HG03039 (cell line): ENCODE measurements around the gene CWH43.
"Not testable (repeated sequence)": the region's sequence is repeated elsewhere in the genome, so short reads cannot be mapped to it uniquely, and the experiment has no call there.

Source experiments
- ATAC-seq: cut with Tn5 transposase; IDR thresholded peaks from one replicate; pipeline ENCODE4 v1.9.1; 2021; ENCODE audit warnings: mild to moderate bottlenecking, moderate library complexity; ENCODE audit not compliant: unreplicated experiment

CWH43 gene

DNA sequence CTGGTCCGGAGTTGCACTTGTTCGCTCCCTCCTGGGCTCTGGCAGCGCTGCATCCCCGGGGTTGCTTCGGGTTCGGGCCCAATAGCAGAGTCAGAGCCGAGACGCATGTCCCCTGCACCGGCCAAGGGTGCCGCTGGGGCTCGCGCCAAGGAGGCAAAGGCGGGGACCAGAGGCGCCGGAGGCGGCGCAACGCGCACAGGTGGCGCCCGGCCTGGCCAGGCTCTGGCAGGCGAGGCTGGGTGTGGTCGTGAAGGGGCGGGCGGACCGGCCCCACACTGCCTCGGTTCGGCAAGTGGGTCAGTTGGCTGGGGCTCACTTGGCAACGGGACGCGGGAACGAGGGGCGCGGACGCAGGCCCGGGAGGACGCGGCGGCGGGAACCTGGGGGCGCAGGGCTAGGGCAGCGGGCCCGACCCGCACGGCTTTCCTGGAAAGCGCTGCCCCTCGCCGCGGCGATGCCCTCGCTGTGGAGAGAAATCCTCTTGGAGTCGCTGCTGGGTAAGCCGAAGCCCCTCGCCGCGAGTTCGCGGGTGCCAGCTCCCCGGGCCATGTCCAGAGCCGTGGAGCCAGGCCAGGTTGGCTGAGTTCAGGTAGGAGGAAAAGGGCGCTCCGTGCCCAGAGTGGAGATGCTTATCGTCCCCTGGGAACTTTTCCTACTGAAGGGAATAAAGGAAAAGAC lies at the start of gene CWH43:
Gene CWH43 (plus strand): TSS at position 300 of the 678 bp plus-strand sequence. CDS start 155 bp downstream, at position 455.
- no peak for ATAC-seq

DNA sequence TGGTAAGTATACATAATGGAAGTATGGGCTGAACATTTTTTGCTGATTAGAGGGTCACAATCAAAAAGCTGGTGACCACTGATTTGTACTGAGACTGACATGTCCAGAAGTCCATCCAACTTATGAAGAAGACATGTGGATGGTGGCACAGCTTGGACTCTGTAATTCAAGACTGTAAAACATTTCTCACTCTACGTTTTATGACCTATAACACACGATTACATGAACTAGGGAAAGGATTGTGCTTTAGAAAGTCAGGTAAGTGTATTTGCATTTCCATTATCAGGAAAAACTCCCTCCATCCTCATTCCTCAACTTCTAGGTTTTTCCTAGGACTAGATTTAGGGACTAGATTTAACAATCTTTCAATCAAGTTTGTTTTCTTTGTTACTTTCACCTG lies 49.0 kb upstream of the CWH43 start:
- no peak for ATAC-seq

DNA sequence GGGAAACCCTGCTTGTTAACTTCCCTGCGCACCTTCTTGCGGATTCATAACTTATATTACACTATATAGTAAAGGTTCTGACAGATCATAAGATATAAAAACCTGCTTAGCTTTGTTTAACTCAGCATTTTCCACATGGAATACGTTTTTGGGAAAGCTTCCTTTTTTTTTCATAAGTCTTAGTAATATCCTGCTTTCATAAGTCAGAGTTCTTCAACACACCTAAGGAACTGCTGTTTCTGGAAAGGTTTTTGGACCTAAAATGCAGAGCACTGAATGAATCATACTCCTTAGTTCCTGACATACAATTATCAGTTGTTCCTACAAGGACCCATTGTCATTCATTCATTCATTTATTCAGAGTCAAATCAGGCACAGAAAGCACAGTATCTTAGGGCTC lies 47.2 kb upstream of the CWH43 start:
- no peak for ATAC-seq

DNA sequence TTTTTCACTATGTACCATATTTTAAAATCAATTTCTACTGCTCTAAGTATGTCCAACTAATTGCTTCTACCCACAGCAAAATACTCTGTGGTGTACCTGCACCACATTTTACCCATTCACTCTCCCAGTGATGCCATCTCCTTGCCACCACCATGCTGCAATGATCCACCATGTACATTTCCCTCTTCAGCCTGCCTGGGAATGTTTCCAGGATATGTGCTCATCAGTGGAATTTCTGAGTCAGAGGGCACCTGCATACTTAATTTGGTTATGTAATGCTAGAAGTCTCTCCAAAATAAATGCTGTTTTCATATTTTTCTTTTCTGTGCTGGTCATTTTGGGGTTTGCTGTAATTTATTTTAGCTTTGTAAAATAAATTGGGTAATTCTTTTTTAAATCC lies 46.3 kb upstream of the CWH43 start:
- ATAC-seq: no peak

DNA sequence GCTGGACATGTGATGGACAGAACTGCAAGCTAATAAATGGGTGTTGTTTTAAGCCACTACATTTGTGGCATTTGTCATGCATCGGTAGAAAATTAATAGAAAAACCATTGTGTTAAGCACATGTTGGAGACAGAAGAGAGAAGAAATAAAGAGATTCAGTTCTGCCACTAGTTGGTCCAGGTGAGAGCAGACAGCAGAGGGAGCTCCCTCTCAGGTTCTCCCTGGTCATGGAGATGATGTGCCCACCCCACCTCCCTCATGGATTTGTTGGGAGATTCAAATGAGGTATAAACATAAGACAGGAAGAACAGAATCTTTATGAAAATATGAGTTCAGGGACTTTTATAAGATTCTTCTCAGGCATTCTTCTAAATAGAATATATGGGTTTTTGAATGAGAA lies 42.7 kb upstream of the CWH43 start:
- ATAC-seq: no peak

DNA sequence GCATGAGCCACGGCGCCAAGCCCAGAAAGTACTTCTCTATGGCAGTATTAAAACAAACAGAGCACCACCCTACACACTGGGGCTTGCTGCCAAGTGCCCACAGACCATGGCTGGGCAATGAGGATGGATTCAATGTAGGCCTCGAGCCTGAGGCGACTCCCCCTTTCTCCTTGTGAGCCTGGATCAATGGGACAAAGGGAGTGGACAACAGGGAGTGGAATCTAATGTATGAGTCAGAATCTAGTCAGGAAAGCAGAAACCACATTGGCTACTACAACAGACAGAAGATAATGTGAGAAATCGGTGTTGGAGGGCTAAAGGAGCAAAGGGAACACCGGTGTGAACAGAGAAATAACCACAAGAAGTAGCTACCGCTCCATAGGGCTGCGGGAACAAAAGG lies 41.8 kb upstream of the CWH43 start:
- no peak for ATAC-seq

DNA sequence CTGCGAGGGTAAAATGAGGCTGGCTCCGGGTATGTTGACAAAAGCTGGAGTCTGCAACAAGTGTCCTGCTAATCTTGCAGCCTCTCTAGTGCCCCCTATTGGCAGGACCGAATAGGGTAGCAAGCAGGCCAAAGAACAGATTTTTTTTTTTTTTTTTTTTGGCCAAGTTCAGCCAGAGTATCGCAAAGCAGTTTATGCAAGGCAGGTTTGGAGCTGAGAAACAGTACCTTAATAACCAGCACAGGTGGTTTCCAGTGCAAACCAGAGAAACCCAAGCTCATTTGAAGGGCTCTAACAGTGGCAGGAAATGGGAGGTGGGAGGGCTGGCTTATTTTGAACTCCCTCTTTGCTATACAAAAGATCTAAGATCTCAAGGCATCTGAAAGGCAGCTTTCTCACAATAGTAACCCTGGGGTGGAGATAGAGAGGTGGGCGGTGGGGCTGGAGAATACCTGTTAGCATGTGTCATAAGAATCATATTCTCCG lies 41.3 kb upstream of the CWH43 start:
- ATAC-seq: no peak

DNA sequence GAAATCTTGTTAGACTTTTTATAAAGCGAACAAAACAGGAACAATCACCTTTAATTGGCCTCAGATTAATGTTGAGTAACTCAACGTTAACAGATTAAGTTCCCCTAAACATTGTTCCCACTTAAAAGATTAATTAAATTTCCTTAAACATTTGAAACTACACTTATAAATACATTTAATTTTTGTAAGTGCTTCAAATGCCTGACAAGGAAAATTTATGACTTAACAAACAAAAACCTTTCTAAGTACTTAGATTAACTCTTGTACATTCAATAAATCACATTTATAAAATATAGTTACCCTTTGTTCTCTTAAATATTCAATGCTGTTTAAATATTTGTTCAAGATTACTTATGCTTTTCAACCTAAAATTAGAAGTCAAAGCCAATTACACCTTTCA lies 40.1 kb upstream of the CWH43 start:
- ATAC-seq: no peak

DNA sequence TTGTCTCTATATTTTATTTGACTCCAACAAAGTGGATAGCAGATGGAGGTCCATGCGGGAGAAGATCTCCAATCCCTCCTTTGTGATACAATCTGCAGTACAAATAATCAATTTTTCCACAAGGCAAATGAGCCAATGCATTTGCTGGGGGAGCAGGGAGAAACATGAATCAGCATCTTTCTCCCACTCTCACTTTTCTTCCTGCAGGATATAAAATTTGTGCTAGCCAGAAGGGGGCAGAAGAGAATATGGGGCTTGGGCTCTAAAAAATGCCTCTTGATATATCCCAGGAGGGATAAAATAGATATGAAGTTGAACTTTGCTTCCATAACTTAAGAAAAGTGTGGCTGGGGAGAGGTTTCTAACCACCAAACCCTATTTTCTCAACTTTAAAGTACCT lies 38.3 kb upstream of the CWH43 start:
- no peak for ATAC-seq

DNA sequence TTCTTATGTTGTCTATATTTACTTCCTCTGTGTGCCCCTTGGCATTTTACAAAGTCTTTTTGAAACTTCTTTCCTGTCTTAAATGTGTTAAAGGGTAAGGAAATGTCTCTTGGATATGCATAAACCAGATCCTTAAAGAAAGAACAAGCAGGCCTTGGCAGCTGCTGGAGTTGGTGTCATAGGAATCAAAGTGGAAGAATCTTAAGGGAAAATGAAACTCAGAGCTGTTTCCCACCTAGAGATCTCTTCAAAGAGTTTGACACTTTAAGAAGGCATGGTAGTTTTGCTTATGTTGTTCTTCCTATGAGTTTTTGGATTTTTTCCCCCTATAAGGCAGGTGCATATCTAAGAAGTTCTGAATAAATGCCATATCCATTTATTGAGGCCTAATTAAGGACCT lies 37.0 kb upstream of the CWH43 start:
- ATAC-seq: no peak

DNA sequence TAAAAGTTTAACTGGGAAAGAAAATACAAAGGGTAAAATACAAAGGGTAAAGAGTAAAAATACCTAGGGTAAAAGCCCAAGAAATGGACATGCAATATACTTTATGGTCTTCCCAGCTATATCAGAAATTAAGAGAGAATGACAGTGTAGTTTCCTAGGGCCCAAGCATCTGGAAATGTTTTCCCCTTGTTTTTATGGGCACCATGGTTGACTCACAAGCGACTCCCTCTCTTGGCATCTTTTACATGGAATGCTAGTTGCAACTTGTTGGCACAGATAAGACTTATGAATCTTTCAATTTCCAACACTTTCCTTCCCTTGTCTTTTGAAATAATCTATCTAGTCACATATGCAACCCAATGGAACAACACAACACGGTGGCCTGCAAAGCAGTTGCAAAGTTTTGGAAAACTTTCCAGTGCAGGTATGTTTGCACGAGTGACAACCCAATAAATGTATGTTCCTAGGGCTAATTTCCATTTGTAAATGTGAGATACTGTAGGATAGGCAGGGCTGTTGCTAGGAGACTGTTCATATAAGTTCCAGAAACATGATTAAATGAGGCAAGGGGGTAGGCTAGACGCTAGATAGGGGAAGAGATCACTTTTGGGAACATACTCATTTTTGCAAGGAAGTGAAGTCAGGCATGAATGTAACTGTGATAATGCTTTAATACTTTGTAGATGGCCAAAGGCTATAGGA lies 36.4 kb upstream of the CWH43 start:
- ATAC-seq: no peak

DNA sequence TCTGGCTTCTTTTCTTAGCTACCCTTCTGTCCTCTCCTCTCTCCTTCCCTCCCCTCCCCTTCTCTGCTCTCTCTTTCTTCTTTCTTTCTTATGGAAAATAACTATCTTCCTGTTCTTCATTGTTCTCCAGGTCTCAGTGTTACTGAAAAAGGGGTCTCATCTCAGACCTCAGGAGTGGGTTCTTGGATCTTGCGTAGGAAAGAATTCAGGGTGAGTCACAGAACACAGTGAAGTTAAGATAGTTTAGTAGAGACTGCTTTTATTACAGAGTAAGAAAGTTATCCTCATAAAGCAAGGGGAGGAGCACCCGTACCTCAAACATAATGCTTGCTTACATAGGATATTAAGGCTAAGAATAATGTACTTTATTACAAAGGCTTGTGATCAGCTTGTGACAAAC lies 31.8 kb upstream of the CWH43 start:
- no peak for ATAC-seq

DNA sequence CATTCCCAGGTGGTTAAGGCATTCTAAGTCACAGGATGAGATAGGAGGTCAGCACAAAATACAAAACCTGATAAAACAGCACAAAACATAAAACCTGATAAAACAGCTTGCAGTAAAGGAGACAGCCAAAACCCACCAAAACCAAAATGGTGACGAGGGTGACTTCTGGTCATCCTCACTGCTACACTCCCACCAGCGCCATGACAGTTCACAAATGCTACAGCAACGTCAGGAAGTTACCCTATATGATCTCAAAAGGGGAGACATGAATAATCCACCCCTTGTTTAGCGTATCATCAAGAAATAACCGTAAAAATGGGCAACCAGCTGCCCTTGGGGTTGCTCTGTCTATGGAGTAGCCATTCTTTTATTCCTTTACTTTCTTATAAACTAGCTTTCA lies 28.7 kb upstream of the CWH43 start:
- ATAC-seq: not testable (repeated sequence)

DNA sequence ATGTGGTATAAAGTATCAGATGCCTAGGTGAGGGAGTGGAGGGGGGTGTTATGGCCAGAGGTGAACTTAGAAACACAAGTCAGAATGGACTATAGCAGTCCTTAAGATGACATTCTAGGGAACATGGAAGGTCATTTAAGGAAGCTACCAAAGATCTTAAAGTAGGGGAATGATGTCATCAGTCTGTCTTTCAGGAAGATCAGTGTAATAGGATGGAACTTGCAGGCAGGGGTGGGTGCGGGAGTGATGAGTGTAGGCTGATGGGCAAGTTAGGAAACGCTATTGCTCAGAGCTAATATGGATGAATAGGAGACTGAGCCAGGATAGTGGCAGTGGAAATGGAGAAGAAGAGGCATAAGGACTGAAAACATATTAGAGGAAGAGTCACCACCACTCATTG lies 27.5 kb upstream of the CWH43 start:
- no peak for ATAC-seq

DNA sequence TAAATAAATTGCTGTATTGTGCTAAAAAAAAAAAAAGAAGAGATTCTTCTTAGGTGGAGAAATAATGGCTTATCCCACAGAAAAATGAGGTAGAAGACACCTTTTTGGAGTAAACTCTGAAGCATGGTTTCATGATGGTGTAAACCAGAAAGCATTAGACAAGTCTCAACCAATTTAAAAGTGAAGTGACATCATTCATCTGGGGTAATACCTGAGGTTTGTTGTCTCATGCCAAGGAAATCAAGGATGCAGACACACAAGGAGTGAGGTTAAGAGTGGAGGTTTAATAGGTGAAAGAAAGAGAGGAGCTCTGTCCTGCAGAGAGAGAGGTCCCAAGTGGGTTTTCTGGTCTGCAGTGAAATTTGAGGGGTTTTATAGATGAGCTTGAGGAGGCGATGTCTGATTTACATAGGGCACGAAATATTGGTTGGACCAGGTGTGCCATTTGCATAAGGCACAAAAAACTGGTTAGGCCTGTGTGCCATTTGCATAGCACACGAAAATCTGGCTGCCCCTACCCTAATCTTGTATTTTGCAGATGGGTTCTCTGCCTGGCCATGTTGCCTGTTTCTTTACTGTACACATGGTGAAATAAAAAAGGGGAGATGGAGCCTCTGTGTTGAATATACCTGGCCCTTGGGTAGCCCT lies 25.0 kb upstream of the CWH43 start:
- no peak for ATAC-seq

DNA sequence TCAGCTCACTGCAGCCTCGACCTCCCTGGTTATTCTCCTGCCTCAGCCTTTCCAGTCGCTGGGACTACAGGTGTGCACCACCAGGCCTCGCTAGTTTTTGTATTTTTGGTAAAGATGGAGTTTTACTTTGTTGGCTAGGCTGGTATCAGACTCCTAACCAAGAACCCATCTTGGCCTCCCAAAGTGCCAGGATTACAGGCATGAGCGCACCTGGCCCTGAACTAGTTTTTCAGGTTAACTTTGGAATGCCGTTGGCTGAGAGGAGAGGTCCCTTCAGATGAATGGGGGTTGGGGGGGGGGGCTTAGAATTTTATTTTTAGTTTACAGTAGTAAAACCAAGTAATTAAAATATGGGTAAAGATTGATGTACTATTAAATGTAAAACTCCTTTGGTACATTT lies 23.4 kb upstream of the CWH43 start:
- no peak for ATAC-seq

DNA sequence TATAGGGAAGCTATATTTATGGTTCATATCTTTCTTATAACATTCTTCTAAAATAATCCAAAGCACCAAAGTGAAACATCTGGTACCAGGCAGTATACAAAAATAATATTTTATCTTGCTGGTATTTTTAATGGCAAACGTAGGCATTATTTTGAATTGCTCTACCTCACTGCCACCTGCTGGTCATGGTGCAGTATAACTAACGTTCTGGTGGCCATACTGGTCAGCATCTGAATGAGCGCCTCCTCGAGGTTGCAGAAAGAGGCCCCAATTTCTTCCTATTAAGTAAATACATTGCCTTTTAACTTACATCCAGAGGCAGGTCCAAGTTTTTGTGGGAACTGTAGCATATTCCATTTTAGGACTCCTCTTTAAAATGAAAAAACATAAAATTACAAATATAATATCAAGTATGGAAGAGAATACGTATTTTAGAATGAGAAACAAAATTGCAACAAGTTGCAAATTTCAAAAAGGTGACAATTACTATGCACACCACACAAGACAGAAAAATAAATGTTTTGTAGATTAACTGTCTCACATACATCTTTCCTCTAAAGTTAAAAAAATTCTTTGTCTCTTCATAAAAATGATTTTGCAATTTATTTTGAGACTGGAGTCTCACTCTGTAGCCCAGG lies 22.9 kb upstream of the CWH43 start:
- ATAC-seq: peak; percentile 81

DNA sequence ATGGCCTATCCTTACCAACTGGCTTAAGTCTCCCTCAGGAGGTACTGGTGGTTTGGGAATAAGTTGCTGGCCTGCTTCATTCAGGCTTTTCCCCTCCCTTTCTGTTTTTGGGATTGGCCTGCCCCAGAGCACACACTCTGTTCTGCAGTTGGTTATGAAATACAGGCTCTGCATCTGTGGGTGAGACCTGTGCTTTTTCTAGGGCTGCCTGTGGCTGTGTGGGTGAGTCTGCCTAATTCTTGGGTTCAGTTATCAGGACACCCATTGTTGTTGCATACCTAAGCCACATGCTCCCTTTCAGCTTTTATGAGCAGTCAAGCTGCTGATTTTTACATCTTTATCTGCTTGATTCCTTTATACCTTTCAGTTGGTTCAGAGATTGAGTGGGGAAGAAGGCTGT lies 19.0 kb upstream of the CWH43 start:
- ATAC-seq: no peak

DNA sequence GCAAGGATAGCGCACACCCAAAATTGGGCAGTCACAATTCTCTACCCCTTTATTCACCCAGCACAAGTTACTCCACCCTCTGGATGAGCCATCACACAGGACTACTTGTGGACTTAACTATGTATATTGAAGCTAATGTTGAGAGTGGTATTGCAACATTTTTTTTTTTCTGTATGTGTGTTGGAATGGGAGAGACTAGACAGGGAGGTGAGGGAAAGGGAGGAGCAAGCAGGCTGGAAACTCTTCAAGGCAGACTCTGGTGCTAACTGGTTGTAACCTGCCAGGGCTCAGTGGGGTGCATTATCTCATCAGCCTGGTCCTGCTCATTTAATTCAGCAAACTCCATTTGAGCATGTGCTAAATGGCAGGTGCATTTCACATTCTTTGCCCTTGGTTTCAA lies 18.4 kb upstream of the CWH43 start:
- no peak for ATAC-seq

DNA sequence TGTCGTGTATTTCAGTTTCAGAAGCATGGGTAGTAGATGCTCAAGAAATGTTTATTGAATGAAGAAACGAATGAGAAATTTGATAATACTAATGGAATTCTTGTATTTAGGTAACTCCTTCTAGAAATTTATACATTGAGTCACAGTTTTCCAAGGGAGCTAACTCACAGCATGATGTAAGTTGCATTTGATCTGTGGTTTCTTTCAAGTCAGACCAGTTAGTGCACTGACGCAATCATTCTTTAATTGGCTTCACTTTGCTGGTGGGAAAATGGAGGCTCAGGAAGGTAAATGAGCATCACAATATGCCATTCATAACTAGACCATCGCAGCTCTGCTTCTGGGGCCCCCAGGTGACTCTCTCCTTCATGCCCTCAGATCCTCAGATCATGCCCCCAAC lies 17.3 kb upstream of the CWH43 start:
- no peak for ATAC-seq

DNA sequence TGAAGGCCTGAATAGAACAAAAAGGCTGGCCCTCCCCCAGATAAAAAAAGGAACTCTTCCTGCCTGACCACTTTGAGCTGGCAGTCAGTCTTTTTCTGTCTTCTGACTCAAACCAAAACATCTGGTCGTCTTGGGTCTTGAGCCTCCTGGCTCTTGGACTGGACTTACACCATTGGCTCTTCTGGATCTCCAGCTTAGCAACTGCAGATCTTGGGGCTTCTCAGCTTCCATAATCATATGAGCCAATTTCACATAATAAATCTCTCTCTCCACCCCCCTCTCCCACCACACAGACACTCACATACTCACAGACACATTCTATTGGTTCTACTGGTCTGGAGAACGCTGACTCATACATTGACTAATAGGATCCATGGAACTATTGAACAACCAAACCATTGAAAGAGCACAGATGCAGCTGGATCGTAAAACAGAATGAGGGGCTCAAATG lies 15.6 kb upstream of the CWH43 start:
- ATAC-seq: peak; percentile 49
